ENCODE results near the gene CRMP1. TPM values are rescaled to one million over a fixed set of nuclear protein-coding genes. Genes with fewer than 3 reads are reported as not detected.

CRMP1 gene
- total and polyA plus RNA-seq, 9 of the 15 experiments (the other 6 are each of a cell fraction or from before 2014, with no cell fraction given): 0.03 to 0.04 TPM; not detected in 7

- WGBS (ENCODE audit: insufficient coverage, low coverage, missing lambda C conversion rate): 0% methylated on average over 2 of the region's 3 CpGs
- no peak for ATAC-seq
- no peaks in the 10 kb centered on the region for H3K9me3 ChIP-seq (replicated peaks; ENCODE audit: control insufficient read depth, insufficient read depth, low read depth, low read length)
- no peaks in the 10 kb centered on the region for H3K36me3 ChIP-seq (ENCODE audit: control insufficient read depth, insufficient read depth, low read length)
- no peak for FAIRE-seq
- no peak overlapping the region for H3K27ac ChIP-seq (ENCODE audit: extremely low read depth, low read depth, low read length)
- no peak overlapping the region for H2AFZ ChIP-seq (ENCODE audit: low read depth, low read length)
- ChIA-PET POLR2A (no interaction called here), CTCF (ENCODE audit: low intra/inter-chr PET ratio) (no interaction called here)
- no peak for DNase-seq (ENCODE audit: extremely low read depth in 1 of 4, low spot score in 3 of 4)
- in situ Hi-C loops (cut with MboI): loop anchor here (10.0 kb wide), 1 partner anchor 397 kb away; no protein-coding TSS in a partner anchor
- intact Hi-C loops (cut with micrococcal nuclease): loop anchor here (2.0 kb wide), 1 partner anchor 395 kb away; no protein-coding TSS in a partner anchor
- H3K9ac ChIP-seq (ENCODE audit: insufficient read depth in 1 of 2, low read depth in 2 of 2, low read length in 2 of 2): no peak overlapping the region
- H4K20me1 ChIP-seq (replicated peaks; ENCODE audit: control insufficient read depth, insufficient read depth, low read length): no peaks in the 10 kb centered on the region
- H3K9me1 ChIP-seq (ENCODE audit: control insufficient read depth, insufficient read depth, low read length): no peaks in the 10 kb centered on the region
- H3K4me1 ChIP-seq (replicated peaks in 1 of 2; ENCODE audit: control insufficient read depth in 2 of 2, insufficient read depth in 2 of 2, low read length in 2 of 2): no peaks in the 10 kb centered on the region
- H3K4me3 ChIP-seq: no peak overlapping the region
- no peaks in the 10 kb centered on the region for H3K79me2 ChIP-seq (ENCODE audit: control insufficient read depth, insufficient read depth, low read length)
- peaks cover 0 to 7% of the 10 kb centered on the region in 2 experiments; a peak in 1 of 5 replicates for H3K27me3 ChIP-seq (ENCODE audit: control insufficient read depth in 2 of 2, insufficient read depth in 2 of 2, low read length in 2 of 2)
- no TSS peak for BruUV-seq (replicated peaks)
- no peak overlapping the region for H3K4me2 ChIP-seq (ENCODE audit: insufficient read depth, low read length)
- no peak for TF ChIP-seq CHD2 (IDR thresholded peaks at IDR 0.05; ENCODE audit: low read depth, low read length)
Observed at GRCh38 chr4:5791654-5792053, 101.2 kb downstream of the CRMP1 start.

GRCh38 chr4:5790546-5790857, 102.4 kb downstream of the CRMP1 start:
- intact Hi-C loops (cut with micrococcal nuclease): loop anchor here (2.0 kb wide), 1 partner anchor 394 kb away; no protein-coding TSS in a partner anchor
- no TSS peak for BruUV-seq (replicated peaks)
- no peaks in the 10 kb centered on the region for H3K4me1 ChIP-seq (replicated peaks in 1 of 2; ENCODE audit: control insufficient read depth in 2 of 2, insufficient read depth in 2 of 2, low read length in 2 of 2)
- peaks cover 0 to 7% of the 10 kb centered on the region in 2 experiments; a peak in 1 of 5 replicates for H3K27me3 ChIP-seq (ENCODE audit: control insufficient read depth in 2 of 2, insufficient read depth in 2 of 2, low read length in 2 of 2)
- no peak for FAIRE-seq
- 8% methylated on average over 1 of the region's 1 CpG for WGBS (ENCODE audit: insufficient coverage, low coverage, missing lambda C conversion rate)
- no peak for ATAC-seq
- no peak overlapping the region for H2AFZ ChIP-seq (ENCODE audit: low read depth, low read length)
- no peaks in the 10 kb centered on the region for H3K36me3 ChIP-seq (ENCODE audit: control insufficient read depth, insufficient read depth, low read length)
- no peak overlapping the region for H3K4me3 ChIP-seq
- no peak for TF ChIP-seq TGIF2 (CRISPR knock-in tag; IDR thresholded peaks at IDR 0.05)
- no peak for TF ChIP-seq PURB (CRISPR knock-in tag; IDR thresholded peaks at IDR 0.05; ENCODE audit: low read depth)
- no peak for TF ChIP-seq ZNF175 (CRISPR knock-in tag; IDR thresholded peaks at IDR 0.05; ENCODE audit: low read depth)
- TF ChIP-seq ZNF217 (CRISPR knock-in tag; IDR thresholded peaks at IDR 0.05): no peak
- no peak for TF ChIP-seq HIVEP1 (CRISPR knock-in tag; IDR thresholded peaks at IDR 0.05)
- no peak for TF ChIP-seq ZNF436 (CRISPR knock-in tag; IDR thresholded peaks at IDR 0.05)
- no peak for TF ChIP-seq CEBPG (CRISPR knock-in tag; IDR thresholded peaks at IDR 0.05)
- TF ChIP-seq CEBPG (tag; conservative IDR thresholded peaks at IDR 0.05 in 1 of 2, IDR thresholded peaks at IDR 0.05 in 1 of 2): no peak
- no peaks in the 10 kb centered on the region for H3K9me1 ChIP-seq (ENCODE audit: control insufficient read depth, insufficient read depth, low read length)
- H3K9me3 ChIP-seq (replicated peaks; ENCODE audit: control insufficient read depth, insufficient read depth, low read depth, low read length): no peaks in the 10 kb centered on the region
- no peak for DNase-seq (ENCODE audit: extremely low read depth in 1 of 4, low spot score in 3 of 4)
- no peaks in the 10 kb centered on the region for H4K20me1 ChIP-seq (replicated peaks; ENCODE audit: control insufficient read depth, insufficient read depth, low read length)
- H3K27ac ChIP-seq (ENCODE audit: extremely low read depth, low read depth, low read length): no peak overlapping the region
- POLR2A ChIA-PET: no interaction called here
- no peaks in the 10 kb centered on the region for H3K79me2 ChIP-seq (ENCODE audit: control insufficient read depth, insufficient read depth, low read length)
- H3K4me2 ChIP-seq (ENCODE audit: insufficient read depth, low read length): no peak overlapping the region
- CTCF ChIA-PET (ENCODE audit: low intra/inter-chr PET ratio): no interaction called here
- no peak overlapping the region for H3K9ac ChIP-seq (ENCODE audit: insufficient read depth in 1 of 2, low read depth in 2 of 2, low read length in 2 of 2)
- in situ Hi-C loops (cut with MboI): loop anchor here (10.0 kb wide), 1 partner anchor 396 kb away; no protein-coding TSS in a partner anchor
